Lower lobe of right lung (tissue), 2 donors: ENCODE data around the gene PSPN. TPM values are rescaled to one million over a fixed set of nuclear protein-coding genes. Genes with fewer than 3 reads are reported as not detected.
A peak's percentile ranks its signal among the peaks of the same experiment; 100 is the strongest.

Experiments
- ATAC-seq, 2 donors: fragments of 200-7000 bp; cut with Tn5 transposase; one replicate each; pipeline ENCODE4 v1.9.1; 2020 to 2022; ENCODE audit warnings: mild to moderate bottlenecking in 2 of 2, moderate library complexity in 2 of 2
- DNase-seq: peaks from one replicate; pipeline ENCODE4 v3.0.0-alpha.2; 2020
- H3K27ac ChIP-seq: fragments of 200-600 bp; one replicate; pipeline ENCODE4 v1.8.0; 2022
- H3K27me3 ChIP-seq: fragments of 200-600 bp; one replicate; pipeline ENCODE4 v1.8.0; 2022; ENCODE audit warnings: low read depth
- H3K36me3 ChIP-seq: fragments of 200-600 bp; one replicate; pipeline ENCODE4 v1.8.0; 2022; ENCODE audit warnings: mild to moderate bottlenecking
- H3K4me1 ChIP-seq: fragments of 200-600 bp; one replicate; pipeline ENCODE4 v1.8.0; 2022
- H3K4me3 ChIP-seq: fragments of 200-600 bp; one replicate; pipeline ENCODE4 v1.8.0; 2022; ENCODE audit warnings: mild to moderate bottlenecking
- H3K9me3 ChIP-seq: fragments of 200-600 bp; one replicate; pipeline ENCODE4 v1.8.0; 2022
- intact Hi-C: fragments of 100-400 bp; cut with DNase I; formaldehyde crosslinking; loops from one replicate; pipeline ENCODE4 v1.11.0; 2022
- long read RNA-seq: library from polyadenylated mRNA; unstranded; transcript quantifications from one replicate; pipeline ENCODE4 v2.0.0, GENCODE V29; 2021
- total RNA-seq: library from RNA; stranded (reverse); fragmentation: NEBNext Ultra II Directional; extraction: Animal tissue kit (Norgen Biotek cat#: 25700); gene quantifications from one replicate; pipeline ENCODE4 v1.2.1, GENCODE V29; 2021
- TF ChIP-seq, protein P1 (sequence below): fragments of 200-600 bp; IDR thresholded peaks from one replicate; pipeline ENCODE4 v1.8.0; 2022; ENCODE audit warnings: antibody characterized with exemption, mild to moderate bottlenecking
- donor health status: DM: no; HTN: yes; CAD: no; lungs with severe emphysema.

PSPN gene, protein sequence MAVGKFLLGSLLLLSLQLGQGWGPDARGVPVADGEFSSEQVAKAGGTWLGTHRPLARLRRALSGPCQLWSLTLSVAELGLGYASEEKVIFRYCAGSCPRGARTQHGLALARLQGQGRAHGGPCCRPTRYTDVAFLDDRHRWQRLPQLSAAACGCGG
- total RNA-seq, result 2.2 TPM
- long read RNA-seq, partial matches to known transcripts, result 0 of 2 reads
- long read RNA-seq, other reads (novel, unspliced or antisense), result 0 of 2 reads

DNA sequence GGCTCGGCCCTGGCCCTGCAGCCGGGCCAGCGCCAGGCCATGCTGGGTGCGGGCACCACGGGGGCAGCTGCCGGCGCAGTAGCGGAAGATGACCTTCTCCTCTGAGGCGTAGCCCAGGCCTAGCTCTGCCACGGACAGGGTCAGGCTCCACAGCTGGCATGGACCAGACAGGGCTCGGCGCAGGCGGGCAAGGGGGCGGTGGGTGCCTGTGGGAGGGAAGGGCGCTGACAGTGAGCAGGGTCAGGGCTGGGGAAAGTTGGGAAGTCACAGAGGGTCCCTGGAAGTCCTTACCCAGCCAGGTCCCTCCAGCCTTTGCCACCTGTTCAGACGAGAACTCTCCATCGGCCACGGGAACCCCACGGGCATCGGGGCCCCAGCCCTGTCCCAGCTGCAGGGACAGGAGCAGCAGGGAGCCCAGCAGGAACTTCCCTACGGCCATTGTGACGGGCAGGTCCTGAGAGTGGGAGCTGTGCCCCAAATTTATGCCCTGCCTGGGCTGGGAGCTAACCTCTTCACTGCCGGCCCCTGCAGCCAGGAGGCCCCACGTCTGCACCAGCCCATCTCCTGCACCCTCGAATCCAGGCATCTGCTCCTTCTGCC lies at the start of gene PSPN:
PSPN (minus strand) TSS at position 523 of the 600 bp plus-strand sequence; CDS start at position 439, 84 bp downstream.
- H3K4me3 ChIP-seq, result no peak within 1 kb of the TSS
- no peaks in the 10 kb centered on the region for H3K9me3 ChIP-seq
- peaks cover 7% of the 10 kb centered on the region for H3K4me1 ChIP-seq
- DNase-seq (no peak), ATAC-seq (no peak)
- H3K27ac ChIP-seq, result no peak within 1 kb of the TSS
- TF ChIP-seq, protein P1, sequence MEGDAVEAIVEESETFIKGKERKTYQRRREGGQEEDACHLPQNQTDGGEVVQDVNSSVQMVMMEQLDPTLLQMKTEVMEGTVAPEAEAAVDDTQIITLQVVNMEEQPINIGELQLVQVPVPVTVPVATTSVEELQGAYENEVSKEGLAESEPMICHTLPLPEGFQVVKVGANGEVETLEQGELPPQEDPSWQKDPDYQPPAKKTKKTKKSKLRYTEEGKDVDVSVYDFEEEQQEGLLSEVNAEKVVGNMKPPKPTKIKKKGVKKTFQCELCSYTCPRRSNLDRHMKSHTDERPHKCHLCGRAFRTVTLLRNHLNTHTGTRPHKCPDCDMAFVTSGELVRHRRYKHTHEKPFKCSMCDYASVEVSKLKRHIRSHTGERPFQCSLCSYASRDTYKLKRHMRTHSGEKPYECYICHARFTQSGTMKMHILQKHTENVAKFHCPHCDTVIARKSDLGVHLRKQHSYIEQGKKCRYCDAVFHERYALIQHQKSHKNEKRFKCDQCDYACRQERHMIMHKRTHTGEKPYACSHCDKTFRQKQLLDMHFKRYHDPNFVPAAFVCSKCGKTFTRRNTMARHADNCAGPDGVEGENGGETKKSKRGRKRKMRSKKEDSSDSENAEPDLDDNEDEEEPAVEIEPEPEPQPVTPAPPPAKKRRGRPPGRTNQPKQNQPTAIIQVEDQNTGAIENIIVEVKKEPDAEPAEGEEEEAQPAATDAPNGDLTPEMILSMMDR, result no peak
- H3K27me3 ChIP-seq, result no peaks in the 10 kb centered on the region
- peaks cover 32% of the 10 kb centered on the region for H3K36me3 ChIP-seq
- intact Hi-C loops, result no loop called here

DNA sequence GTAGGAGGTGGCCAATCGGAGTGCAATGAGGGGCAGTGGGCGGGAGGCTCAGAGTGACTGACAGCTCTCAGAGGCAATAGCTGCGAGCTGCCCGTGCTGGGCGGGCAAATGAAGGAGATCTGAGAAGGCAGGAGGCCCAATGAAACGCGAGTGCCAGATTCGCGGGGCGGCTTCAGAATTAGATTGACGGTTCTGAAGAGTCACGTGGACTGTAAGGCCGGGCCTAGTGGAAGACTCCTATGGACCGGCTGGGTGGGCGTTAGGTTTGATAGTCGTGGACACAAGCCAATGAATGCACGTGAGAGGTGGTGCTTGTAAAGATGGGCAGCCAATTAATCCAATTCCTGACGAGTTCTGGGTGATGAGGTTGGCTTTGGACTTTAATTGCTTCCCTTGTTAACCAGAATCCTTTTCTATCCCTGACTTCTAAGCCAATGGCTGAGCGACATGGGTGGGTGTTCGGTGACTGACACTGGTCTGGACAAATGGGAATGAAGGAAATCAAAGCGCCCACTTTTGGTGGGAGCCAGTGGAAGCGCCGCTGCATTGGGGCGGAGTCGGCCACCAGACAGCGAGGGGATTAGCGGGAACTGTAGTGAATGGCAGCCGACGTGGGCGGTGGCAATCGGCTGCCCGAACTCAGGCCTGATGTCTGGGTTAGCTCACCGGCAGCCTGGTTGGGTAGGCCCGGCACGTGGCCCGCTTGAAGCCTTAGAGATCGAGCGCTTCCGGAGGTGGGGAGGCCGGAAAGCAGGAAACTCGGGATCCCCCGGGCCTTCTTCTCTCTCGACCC lies 49.4 kb upstream of the PSPN start:
- Histone ChIP-seq H3K27me3 (no peaks in the 10 kb centered on the region), H3K9me3 (no peaks in the 10 kb centered on the region), H3K36me3 (peaks cover 21% of the 10 kb centered on the region), H3K27ac (peak overlapping the region; percentile 78), H3K4me3 (peak overlapping the region; percentile 83), H3K4me1 (peaks cover 20% of the 10 kb centered on the region)
- DNase-seq (peak; percentile 99), ATAC-seq (peak; percentile 96 to 97)
- TF ChIP-seq, protein P1, result peak; percentile 11
- intact Hi-C loops, result no loop called here

DNA sequence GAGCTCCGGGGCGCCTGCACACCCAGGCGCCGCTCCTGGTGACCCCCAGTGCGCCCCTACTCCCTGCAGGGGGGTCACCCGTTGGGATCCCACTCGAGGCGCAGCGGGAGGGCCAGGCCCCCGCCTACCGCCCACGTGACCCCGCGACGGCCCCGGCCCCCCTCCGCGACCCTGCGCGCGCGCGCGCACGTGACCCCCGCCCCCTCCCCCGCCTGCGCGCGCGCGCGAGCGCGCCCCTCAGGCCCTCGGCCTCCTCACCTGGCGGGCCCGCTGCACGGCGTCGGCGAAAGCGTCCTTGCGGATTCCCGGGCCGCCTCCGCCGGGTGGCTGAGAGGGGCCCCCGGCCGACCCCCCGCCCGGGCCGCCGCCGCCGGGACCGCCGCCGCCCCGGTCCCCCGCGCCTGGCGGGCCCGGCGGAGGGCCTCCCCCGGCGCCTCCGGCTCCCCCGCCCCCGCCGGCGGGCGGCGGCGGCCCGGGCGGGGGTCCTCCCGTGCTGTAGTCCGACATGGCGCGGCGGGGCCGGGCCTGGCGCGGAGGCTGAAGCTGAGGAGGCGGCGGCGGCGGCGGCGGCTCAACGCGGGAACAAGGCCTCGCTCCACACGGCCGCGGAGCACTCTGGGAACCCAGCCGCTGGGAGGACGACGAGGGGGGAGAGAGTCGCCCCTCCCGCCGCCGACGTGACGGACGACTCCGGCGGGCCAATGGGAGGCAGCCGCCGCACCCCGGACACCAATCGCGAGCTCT lies 48.6 kb upstream of the PSPN start, which contains the start of gene KHSRP:
KHSRP (minus strand) TSS at position 617 of the 744 bp plus-strand sequence; CDS start at position 507, 110 bp downstream.
- no peaks in the 10 kb centered on the region for H3K9me3 ChIP-seq
- H3K4me1 ChIP-seq, result peaks cover 20% of the 10 kb centered on the region
- H3K4me3 ChIP-seq, result peak within 1 kb of the TSS; percentile 83
- DNase-seq (no peak), ATAC-seq (no peak)
- TF ChIP-seq, protein P1, result no peak
- H3K27ac ChIP-seq, result peak within 1 kb of the TSS; percentile 78
- peaks cover 28% of the 10 kb centered on the region for H3K36me3 ChIP-seq
- intact Hi-C loops, result no loop called here
- no peaks in the 10 kb centered on the region for H3K27me3 ChIP-seq

DNA sequence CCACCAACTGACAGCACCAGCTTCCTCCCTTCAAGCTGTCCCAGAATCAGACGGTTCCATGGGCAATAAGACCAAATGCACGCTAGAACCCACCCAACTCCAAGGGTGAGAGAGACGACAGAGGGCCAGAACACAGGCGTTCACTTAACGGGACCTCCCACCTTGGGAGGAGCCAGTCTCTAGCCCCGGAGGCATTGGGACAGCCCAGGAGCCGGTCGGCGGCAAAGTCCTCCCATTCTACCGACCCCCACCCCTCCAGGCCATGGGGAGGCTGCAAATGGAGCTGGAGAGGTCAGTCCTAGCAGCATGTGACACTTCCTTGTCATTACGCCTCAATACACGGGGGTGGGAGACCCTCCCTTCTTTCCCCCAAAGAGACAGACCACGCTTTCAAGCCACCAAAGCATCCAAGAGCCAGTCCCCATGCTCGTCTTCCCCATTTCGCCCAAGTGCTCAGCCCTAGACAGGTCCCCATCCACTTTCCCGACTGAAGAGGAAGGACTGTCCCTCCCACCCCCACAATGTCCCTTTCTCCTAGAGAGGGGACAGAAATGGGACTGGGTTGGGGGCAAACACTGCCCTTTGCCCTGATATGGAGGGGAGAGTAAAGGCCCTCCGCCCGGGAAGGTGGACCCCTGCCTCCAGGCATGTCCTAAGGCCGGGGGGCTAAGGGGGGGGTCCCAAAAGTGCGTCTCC lies 47.9 kb upstream of the PSPN start:
- no peaks in the 10 kb centered on the region for H3K27me3 ChIP-seq
- H3K36me3 ChIP-seq, result peaks cover 35% of the 10 kb centered on the region
- no peak for DNase-seq
- peaks cover 20% of the 10 kb centered on the region for H3K4me1 ChIP-seq
- peak overlapping the region; percentile 83 for H3K4me3 ChIP-seq
- H3K27ac ChIP-seq, result peak overlapping the region; percentile 73
- no peak for ATAC-seq
- intact Hi-C loops, result no loop called here
- no peaks in the 10 kb centered on the region for H3K9me3 ChIP-seq
- TF ChIP-seq, protein P1, result no peak
